ENCODE results near the gene STXBP2.

DNA sequence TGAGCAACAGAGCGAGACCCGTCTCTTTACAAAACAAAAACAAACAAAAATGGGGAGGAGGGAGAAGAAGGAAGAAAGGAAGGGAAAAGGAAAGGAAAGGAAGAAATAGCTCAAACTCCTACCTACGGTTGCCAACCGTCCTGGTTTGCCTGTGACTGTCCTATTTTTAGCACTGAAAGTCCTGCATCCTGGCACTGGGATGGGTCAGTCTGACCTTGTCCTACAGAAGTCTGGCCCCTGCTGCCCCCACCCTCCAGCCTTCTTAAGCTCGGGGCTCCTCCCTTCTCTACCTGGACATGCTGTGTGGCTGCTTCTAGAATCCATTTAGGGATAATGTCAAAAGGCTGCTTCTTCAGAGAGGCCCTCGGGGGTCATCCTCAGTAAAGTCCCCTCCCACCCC is 1.2 kb upstream of the STXBP2 start:
- TF ChIP-seq, protein P1, sequence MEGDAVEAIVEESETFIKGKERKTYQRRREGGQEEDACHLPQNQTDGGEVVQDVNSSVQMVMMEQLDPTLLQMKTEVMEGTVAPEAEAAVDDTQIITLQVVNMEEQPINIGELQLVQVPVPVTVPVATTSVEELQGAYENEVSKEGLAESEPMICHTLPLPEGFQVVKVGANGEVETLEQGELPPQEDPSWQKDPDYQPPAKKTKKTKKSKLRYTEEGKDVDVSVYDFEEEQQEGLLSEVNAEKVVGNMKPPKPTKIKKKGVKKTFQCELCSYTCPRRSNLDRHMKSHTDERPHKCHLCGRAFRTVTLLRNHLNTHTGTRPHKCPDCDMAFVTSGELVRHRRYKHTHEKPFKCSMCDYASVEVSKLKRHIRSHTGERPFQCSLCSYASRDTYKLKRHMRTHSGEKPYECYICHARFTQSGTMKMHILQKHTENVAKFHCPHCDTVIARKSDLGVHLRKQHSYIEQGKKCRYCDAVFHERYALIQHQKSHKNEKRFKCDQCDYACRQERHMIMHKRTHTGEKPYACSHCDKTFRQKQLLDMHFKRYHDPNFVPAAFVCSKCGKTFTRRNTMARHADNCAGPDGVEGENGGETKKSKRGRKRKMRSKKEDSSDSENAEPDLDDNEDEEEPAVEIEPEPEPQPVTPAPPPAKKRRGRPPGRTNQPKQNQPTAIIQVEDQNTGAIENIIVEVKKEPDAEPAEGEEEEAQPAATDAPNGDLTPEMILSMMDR (IDR thresholded peaks at IDR 0.05 in 8 of 11, conservative IDR thresholded peaks at IDR 0.05 in 3 of 11), result no peak
- TF ChIP-seq POLR2A (IDR thresholded peaks at IDR 0.05), result no peak
